HCT116 (cell line): ENCODE data around the gene TBC1D22B.

Experiments used
- EZH2phosphoT487 ChIP-seq: fragments of 200-600 bp; IDR thresholded peaks from 2 replicates; pipeline ENCODE4 v1.6.1; 2018; ENCODE audit warnings: antibody characterized with exemption, borderline replicate concordance
- JUND ChIP-seq: IDR thresholded peaks from 2 replicates; pipeline ENCODE4 v1.6.1; 2012
- POLR2A ChIP-seq: IDR thresholded peaks from 2 replicates; pipeline ENCODE4 v1.7.0; 2011; ENCODE audit warnings: borderline replicate concordance; ENCODE audit not compliant: insufficient read depth, insufficient read length; ENCODE audit errors: extremely low read depth
- POLR2AphosphoS5 ChIP-seq: IDR thresholded peaks from 2 replicates; pipeline ENCODE4 v1.6.1; 2011; ENCODE audit warnings: mild to moderate bottlenecking, low read depth, low read length, moderate library complexity
- SP1 ChIP-seq: IDR thresholded peaks from 2 replicates; pipeline ENCODE4 v1.6.1; 2012; ENCODE audit warnings: low read depth
- ZNF274 ChIP-seq: fragments of 200-500 bp; sonication (Bioruptor generic); IDR thresholded peaks from 2 replicates; pipeline ENCODE4 v1.6.1; 2014; ENCODE audit warnings: mild to moderate bottlenecking, low read depth, low read length, inconsistent platforms
- TF ChIP-seq, protein P1 (sequence below), 3 experiments: fragments of 200-600 bp in 1 of 3; sonication (generic) in 1 of 3; IDR thresholded peaks in 2 of 3; conservative IDR thresholded peaks in 1 of 3; 2 replicates each; pipeline ENCODE4 v1.5.1; 2012 to 2017; ENCODE audit warnings: low read depth in 2 of 3, low read length in 2 of 3, antibody characterized with exemption in 1 of 3, borderline replicate concordance in 1 of 3, control low read depth in 1 of 3, mild to moderate bottlenecking in 1 of 3, mixed read lengths in 1 of 3, mixed run types in 1 of 3, moderate library complexity in 1 of 3; ENCODE audit not compliant: insufficient read depth in 1 of 3

DNA sequence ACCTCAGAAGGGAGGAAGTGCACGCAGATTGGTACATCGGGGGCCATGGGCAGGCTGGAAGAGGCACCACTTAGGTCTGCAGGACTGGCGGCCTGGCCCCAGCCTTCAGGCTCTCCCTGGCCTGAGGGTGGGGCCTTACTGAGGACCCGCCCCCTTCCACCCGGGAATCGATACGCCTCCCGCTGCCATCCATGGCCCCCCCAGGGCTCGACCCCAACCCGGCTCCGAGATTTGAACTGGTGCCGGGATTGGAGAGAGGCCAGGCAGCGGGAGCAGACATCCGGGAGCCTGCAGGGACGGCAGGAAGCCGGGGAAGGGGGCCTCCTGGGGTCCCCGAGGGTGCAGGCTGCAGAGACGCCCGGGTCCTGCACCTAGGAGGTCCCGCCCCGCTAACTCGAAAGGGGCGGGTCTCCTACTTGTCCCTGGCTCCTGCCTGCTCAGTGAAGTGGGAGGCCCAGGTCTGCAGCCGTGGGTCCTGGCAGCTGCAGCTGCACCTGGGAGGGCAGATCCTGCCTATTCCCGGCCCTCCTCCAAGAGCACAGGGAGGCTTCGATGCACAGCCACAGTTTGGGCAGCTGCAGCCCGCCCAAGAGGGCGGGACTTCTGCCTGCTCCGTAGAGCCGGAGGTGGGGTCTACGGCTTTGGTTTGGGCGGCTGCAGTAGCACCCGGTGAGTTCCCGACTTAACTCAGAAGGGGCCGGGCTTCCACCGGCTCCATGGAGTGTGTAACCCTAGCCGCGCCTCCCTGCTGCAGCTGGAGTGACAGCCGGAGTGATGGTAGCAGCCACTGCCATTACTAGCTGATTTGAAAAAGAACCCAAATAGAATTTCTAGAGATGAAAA lies 35.2 kb upstream of the TBC1D22B start:
- TF ChIP-seq, protein P1, sequence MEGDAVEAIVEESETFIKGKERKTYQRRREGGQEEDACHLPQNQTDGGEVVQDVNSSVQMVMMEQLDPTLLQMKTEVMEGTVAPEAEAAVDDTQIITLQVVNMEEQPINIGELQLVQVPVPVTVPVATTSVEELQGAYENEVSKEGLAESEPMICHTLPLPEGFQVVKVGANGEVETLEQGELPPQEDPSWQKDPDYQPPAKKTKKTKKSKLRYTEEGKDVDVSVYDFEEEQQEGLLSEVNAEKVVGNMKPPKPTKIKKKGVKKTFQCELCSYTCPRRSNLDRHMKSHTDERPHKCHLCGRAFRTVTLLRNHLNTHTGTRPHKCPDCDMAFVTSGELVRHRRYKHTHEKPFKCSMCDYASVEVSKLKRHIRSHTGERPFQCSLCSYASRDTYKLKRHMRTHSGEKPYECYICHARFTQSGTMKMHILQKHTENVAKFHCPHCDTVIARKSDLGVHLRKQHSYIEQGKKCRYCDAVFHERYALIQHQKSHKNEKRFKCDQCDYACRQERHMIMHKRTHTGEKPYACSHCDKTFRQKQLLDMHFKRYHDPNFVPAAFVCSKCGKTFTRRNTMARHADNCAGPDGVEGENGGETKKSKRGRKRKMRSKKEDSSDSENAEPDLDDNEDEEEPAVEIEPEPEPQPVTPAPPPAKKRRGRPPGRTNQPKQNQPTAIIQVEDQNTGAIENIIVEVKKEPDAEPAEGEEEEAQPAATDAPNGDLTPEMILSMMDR (IDR thresholded peaks at IDR 0.05 in 2 of 3, conservative IDR thresholded peaks at IDR 0.05 in 1 of 3; ENCODE audit: borderline replicate concordance in 1 of 3, insufficient read depth in 1 of 3, low read depth in 2 of 3, low read length in 2 of 3), result no peak
- TF ChIP-seq EZH2phosphoT487 (no peak), POLR2AphosphoS5 (no peak; the same call in 1 of the 2 replicates), ZNF274 (no peak), POLR2A (no peak), SP1 (no peak), JUND (no peak)
